Esophagus mucosa (tissue), 1 donor: ENCODE data around the gene IFIT1. TPM values are rescaled to one million over a fixed set of nuclear protein-coding genes. Genes with fewer than 3 reads are reported as not detected.
"Not testable (repeated sequence)": the region's sequence is repeated elsewhere in the genome, so short reads cannot be mapped to it uniquely, and the experiment has no call there.

Source experiments
- ATAC-seq: fragments of 200-7000 bp; cut with Tn5 transposase; one replicate; pipeline ENCODE4 v1.9.1; 2020
- total RNA-seq: library from RNA; stranded (reverse); gene quantifications from one replicate; pipeline ENCODE4 v1.2.4, GENCODE V29; 2023
- donor health status: DM: yes; HTN: yes; CAD: no.

The IFIT1 gene
- total RNA-seq, 1 donor from 2014 or later, result 3.8 TPM

- ATAC-seq, result no peak
Observed at GRCh38 chr10:89367529-89367928, 24.9 kb upstream of the IFIT1 start.

GRCh38 chr10:89368129-89368528 lies 24.3 kb upstream of the IFIT1 start:
- no peak for ATAC-seq

- peak; percentile 25 for ATAC-seq
Observed at GRCh38 chr10:89369156-89370105, 23.0 kb upstream of the IFIT1 start.

- ATAC-seq, result no peak
Observed at GRCh38 chr10:89371079-89371478, 21.3 kb upstream of the IFIT1 start.

GRCh38 chr10:89371987-89372386 lies 20.4 kb upstream of the IFIT1 start:
- no peak for ATAC-seq

- ATAC-seq, result peak; percentile 94
Observed at GRCh38 chr10:89373916-89374711, 18.3 kb upstream of the IFIT1 start.

- no peak for ATAC-seq
Observed at GRCh38 chr10:89374713-89375141, 17.7 kb upstream of the IFIT1 start.

GRCh38 chr10:89377705-89378637 lies 14.5 kb upstream of the IFIT1 start, which contains the start of gene IFIT1B:
IFIT1B (plus strand) TSS chr10:89378056; CDS start chr10:89378136, 80 bp downstream.
- ATAC-seq, result no peak

GRCh38 chr10:89379103-89379502 lies 13.3 kb upstream of the IFIT1 start:
- ATAC-seq, result no peak

GRCh38 chr10:89382757-89383156 lies 9.7 kb upstream of the IFIT1 start:
- peak; percentile 85 for ATAC-seq

- no peak for ATAC-seq
Observed at GRCh38 chr10:89384474-89385340, 7.7 kb upstream of the IFIT1 start.

- no peak for ATAC-seq
Observed at GRCh38 chr10:89388806-89389205, 3.6 kb upstream of the IFIT1 start.

GRCh38 chr10:89389254-89389653 lies 3.2 kb upstream of the IFIT1 start:
- no peak for ATAC-seq

GRCh38 chr10:89390476-89391225 lies 1.8 kb upstream of the IFIT1 start:
- ATAC-seq, result no peak

GRCh38 chr10:89391226-89391576 lies 1.2 kb upstream of the IFIT1 start:
- not testable (repeated sequence) for ATAC-seq

GRCh38 chr10:89392974-89393373 lies 551 bp downstream of the IFIT1 start:
- ATAC-seq, result peak; percentile 36

GRCh38 chr10:89393898-89394297 lies 1.5 kb downstream of the IFIT1 start:
- peak; percentile 74 for ATAC-seq

- ATAC-seq, result no peak
Observed at GRCh38 chr10:89395141-89395540, 2.7 kb downstream of the IFIT1 start.

GRCh38 chr10:89398003-89398749 lies 5.8 kb downstream of the IFIT1 start:
- ATAC-seq, result no peak

GRCh38 chr10:89399956-89400355 lies 7.5 kb downstream of the IFIT1 start:
- no peak for ATAC-seq
